NK-92 (cell line): ENCODE results near the gene NUMB.

Experiments
- DNase-seq: peaks from one replicate; lab custom pipeline; 2025; ENCODE audit not compliant: unreplicated experiment; lab: John Stamatoyannopoulos, UW

The NUMB gene

DNA sequence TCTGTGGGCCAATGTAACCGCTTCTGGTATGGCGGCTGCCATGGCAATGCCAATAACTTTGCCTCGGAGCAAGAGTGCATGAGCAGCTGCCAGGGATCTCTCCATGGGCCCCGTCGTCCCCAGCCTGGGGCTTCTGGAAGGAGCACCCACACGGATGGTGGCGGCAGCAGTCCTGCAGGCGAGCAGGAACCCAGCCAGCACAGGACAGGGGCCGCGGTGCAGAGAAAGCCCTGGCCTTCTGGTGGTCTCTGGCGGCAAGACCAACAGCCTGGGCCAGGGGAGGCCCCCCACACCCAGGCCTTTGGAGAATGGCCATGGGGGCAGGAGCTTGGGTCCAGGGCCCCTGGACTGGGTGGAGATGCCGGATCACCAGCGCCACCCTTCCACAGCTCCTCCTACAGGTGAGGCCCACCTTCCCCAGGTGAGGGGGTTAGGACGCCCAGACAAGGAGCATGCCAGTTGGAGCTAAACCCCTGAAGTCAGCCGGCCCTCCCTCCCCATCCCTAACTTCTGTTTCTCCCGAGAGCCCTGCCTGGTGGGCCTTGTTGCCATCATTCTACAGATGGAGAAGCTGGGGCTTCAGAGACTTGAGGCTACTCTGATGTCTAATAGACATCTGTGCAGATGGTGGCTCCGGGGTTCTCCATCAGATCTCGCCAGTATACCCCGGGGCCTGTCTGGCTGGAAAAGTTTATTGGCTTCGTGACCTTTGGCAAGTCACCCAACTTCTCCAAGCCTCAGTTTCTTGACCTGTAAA, 195.7 kb downstream of the NUMB start:
- DNase-seq: no peak

DNA sequence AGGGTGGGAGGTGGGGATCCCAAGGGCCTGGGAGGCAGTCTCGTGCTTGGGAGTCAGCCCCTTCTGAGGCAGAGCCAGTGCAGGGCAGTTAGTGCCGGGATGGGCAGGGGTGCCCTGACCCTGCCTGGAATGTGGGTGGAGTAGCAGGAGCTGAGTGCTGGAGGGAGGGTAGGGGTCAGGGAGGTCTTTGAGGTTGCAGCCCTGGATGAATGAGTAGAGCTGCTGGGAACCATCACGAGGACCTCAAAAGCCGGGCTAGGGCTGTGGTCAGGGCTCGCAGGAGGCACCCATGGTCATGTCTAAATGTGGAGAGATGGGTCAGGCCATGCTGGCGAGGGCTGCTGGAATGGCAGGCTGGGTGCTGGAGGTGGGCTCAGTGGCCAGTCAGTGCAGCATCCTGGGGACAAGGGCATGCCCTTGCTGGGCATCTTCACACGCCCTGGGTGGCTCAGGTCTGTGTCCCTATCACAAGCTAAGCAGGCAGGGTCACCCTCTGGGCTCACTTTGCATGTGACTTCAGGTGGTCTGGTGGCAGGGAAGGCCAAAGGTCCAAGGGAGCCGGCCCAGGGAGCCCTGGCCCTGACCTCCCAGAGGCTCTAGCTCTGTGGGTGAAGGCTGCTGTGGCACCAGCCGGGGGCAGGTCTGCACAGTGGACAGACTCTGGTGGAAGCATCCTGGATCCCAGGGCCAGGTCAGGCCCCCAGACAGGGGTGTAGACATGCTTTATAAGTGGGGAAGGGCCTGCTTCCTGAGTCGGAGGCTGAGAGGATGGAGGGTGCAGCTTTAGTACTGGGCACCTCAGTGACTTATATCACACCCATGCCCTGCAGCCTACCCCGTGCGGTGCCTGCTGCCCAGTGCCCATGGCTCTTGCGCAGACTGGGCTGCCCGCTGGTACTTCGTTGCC, 196.6 kb downstream of the NUMB start:
- no peak for DNase-seq

DNA sequence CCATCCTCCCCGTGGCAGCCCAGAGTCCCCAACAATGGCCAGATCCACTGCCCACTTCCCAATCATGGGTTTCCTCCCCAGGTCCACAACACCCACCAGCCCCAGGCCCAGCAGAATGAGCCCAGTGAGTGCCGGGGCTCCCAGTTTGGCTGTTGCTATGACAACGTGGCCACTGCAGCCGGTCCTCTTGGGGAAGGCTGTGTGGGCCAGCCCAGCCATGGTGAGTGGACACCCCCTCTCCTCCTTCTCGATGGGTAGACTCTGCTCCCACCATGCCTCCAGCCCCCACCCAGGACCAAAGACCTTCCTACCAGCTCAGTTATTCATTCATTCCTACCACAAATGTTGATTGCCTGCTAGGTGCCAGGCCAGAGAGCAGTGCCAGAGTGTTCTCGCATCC, 197.3 kb downstream of the NUMB start:
- DNase-seq: no peak

DNA sequence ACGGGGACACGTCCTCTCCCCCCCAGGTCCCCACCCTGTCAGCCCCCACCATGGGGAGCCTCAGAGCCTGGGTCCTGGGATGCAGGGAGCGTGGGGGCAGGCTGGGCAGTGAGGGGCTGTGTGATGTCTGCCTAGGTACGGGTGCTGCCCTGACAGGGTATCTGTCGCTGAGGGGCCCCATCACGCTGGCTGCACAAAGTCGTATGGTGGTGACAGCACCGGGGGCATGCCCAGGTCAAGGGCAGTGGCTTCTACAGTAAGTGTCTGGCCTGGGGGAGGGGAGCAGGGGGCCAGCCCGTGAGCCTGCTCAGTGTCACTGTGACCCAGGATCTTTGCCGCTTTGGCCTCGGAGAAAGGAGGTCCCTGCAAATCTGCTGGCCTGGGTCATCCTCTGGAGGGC, 197.8 kb downstream of the NUMB start:
- DNase-seq: no peak

DNA sequence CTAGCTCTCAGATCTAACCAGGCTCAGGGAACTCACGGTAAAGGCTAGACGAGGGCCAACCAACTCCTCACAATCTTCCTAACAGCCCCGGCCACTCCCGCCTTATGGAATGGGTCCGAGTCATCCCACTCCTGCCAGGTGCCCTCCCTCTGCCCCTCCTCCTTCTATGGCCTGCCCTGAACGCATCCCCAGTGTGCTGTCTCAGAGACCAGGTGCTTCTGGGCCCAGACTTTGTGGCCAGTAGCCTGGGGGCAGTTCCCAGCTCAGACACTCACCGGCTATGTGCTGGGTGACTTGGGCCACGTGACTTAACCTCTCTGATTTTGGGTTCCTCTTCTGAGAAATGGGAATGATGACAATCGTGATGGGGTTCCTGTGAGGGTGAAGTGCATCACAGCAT, 198.5 kb downstream of the NUMB start:
- no peak for DNase-seq

DNA sequence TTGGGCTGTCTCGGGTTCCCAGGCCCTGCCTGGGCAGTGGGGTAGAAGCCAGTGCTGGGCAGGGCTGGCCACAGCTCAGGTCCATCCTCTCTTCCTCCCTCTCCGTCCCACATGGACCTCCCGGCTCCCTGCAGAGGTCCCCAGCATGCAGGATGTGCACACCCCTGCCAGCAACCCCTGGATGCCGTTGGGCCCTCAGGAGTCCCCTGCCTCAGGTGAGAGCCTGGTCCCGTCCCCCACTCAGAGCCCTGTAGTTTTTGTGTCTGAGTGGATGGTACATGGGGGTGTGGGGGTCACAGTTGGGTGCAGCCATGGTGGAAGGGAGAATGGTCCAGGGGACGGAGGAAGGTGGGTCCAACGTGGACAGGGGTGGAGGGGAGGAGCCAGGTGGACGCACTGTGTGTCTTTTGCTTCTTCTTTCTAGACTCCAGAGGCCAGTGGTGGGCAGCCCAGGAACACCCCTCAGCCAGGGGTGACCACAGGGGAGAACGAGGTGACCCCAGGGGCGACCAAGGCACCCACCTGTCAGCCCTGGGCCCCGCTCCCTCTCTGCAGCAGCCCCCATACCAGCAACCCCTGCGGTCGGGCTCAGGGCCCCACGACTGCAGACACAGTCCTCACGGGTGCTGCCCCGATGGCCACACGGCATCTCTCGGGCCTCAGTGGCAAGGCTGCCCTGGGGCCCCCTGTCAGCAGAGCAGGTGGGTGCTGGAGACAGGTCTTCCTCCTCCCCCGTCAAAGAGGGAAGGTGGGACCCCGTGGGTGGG, 199.3 kb downstream of the NUMB start:
- DNase-seq: no peak

DNA sequence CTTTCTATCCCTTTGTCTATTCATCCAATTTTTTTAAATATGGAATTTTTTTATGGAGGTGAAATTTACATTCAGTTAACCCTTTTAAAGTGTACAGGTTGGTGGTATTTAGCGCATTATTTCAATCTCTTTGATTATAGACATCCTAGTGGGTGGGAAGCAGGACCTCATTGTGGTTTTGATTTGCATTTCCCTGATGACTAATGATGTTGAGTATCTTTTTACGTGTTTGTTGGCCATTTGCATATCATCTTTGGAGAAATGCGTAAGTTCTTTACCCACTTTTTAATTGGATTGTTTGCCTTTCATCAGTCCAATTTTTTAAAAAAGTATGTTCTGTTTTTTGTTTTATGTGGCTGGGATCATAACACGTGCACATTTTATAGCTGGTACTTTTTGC, 200.3 kb downstream of the NUMB start:
- no peak for DNase-seq

DNA sequence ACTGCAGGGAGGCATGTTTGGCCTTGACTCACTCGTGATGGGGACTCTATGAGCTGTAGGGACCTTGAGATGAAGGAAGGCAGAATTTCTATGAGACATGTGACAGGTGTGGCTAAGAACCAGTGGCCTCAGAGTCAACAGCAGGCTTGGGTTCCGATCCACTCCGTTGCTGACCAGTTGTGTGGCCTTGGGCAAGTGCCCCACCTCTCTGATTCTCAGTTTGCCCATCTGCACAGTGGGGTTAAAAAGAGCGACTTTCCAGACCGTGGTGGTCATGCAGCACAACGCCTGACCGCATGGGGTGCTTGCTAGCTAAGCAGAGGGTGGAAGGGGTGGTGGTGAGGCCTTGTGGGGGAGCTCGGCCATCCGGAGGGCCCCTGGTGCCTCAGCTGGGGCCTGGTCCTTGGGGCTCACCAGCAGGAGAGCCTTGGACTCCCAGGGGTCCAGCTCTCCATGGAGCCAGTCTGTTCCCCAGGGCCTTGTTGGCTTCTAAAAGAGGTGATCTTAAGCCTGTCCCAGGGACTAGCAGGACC, 202.6 kb downstream of the NUMB start:
- no peak for DNase-seq

DNA sequence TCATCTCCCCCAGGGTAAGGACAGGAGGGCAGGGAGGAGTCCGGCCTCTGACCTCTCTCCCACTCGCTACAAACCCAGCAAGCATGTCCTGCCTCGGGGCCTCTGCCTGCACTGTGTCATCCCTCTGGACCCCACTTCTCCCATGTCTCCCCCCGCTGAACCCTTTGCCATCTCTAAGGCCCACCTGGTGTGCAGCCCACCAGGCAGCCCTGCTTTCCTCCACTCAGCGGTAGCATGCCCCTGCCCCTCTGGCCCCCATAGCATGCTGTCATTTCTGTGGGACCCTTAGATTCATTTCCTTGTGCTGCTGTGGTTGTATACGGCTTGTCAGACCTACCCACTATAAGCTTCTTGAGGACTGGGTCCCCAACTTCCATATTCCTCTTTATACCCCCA, 203.3 kb downstream of the NUMB start:
- no peak for DNase-seq

DNA sequence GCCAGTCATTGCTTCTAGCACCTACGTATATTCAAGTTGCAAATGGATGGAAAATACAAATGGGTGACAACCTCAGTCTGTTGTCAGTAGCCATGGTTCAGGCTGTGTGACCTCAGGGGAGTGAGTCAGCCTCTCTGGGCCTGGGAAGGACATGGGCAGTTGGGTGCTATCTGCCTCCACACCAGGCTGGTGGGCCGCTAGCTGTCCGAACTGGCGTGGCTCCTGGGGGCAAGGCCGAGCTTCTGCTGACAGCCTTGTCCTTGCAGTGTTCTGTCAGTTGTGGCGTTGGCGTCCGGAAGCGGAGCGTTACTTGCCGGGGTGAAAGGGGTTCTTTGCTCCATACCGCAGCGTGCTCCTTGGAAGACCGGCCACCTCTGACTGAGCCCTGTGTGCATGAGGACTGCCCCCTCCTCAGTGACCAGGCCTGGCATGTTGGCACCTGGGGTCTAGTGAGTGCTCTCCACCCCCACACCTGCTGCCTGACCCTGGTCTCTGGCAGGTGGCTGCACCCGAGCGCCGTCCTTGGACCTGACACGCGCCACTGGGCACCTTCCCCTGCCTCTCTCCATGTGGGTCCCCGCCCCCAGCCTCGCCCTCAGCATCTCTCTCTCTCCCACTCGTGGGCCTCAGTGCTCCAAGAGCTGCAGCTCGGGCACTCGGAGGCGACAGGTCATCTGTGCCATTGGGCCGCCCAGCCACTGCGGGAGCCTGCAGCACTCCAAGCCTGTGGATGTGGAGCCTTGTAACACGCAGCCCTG, 203.9 kb downstream of the NUMB start:
- no peak for DNase-seq

DNA sequence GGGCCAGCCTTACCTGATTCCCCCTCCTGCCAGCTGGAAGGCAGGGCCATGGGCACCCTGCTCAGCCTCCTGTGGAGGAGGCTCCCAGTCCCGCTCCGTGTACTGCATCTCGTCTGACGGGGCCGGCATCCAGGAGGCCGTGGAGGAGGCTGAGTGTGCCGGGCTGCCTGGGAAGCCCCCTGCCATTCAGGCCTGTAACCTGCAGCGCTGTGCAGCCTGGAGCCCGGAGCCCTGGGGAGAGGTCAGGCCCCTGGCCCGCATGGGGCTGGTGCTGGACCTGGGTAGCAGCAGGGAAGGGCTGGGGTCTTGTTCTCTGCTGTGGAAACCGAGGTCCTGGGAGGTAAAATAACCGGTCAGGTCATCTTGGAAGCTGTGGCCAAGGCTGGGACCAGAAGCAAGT, 204.6 kb downstream of the NUMB start:
- DNase-seq: no peak

DNA sequence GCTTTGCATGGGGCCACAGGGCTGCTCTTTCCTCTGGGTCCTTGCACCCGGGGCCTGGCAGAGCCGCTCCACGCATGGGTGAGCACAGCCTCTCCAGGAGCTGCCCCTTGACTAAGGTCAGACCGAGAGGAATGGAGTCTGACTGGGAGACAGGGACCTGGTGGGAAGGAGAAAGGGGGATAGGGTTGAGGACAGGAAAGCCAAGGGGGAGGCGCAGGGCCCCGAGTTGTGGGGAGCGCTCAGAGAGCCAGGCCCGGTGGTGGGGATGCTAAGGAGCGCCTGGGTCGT, 205.1 kb downstream of the NUMB start:
- DNase-seq: no peak

DNA sequence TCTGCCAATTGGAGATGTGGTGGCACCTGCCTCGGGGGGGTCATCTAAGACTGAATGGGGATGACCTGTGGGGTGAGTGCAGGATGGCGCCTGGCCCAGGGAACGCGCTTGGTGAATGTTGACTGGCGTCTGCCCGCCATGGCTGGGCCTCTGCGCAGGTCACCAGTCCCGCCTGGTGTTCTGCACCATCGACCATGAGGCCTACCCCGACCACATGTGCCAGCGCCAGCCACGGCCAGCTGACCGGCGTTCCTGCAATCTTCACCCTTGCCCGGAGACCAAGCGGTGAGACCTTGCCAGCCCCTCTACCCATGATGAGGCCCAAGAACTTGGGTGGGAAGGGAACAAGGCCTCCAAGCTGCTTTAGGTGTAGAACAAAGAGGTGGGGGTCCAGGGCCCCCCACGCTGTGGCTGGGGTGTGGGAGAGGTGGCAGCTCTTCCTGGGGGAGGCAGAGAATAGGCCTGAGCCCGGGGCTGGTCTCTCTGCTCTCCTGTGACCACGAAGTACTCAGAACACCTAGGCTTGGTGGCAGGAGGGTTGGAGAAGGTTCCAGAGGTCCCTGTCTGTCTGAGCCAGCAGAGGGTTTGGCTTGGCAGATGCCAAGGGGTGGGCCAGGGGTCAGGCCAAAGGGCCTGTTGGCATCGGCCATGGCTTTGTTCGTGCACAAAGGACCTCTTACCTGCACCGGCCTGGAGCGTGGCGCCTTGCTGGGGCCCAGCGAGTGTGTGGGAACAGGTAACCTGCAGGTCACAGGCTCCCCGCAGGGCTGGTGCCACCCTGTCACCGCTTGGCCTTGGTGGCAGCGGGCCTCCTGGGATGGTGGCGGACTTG, 205.6 kb downstream of the NUMB start:
- DNase-seq: no peak

DNA sequence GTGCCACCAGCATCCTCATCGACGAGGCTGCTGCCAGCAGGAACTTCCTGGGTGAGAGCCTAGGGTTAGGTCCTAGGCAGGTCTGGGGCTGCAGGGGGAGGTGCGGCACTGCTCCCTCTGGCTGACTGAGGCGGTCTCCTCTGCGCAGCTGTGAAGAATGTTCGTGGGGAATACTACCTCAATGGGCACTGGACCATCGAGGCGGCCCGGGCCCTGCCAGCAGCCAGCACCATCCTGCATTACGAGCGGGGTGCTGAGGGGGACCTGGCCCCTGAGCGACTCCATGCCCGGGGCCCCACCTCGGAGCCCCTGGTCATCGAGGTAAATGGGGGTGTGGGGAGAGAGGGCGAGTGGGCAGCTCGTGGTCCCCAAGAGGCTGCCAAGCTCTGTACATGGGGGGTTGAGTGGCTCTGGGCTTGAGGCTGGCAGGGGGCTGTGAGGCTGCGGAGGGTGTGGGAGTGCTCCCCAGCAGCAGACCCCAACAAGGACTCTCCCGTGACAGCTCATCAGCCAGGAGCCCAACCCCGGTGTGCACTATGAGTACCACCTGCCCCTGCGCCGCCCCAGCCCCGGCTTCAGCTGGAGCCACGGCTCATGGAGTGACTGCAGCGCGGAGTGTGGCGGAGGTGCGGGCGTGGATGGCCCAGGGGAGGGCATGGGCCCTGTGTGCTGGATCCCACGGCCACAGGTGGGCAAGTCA, 206.7 kb downstream of the NUMB start:
- DNase-seq: no peak

DNA sequence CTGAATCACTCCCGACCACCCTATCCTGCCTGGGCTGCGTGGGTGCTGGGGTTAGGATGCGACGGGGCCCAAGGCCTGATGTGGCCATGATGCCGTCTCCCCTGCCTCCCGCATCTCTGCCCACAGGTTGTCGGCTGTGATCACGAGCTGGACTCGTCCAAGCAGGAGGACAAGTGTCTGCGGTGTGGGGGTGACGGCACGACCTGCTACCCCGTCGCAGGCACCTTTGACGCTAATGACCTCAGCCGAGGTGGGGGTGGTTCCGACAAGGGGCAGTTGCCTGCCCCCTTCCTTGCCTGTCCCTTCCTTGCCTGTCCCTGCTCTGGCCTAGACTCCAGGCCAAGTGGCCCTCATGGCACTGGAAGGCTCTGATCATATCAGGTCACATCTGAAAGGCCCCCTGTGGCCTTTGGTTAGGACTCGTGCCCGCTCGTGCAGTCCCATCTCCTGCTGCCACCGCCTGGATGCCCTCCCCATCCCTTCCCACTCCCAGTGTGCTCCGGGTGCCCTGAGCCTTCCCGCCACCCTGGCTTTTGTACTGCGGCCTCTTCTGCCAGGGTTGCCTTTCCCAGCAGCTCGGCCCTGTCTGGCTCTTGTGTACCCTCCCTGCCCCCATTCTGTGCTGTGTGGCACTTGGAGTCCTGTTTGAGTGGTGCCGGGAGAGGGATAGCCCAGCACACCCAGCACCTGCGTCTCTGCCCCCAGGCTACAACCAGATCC, 207.4 kb downstream of the NUMB start:
- DNase-seq: no peak

DNA sequence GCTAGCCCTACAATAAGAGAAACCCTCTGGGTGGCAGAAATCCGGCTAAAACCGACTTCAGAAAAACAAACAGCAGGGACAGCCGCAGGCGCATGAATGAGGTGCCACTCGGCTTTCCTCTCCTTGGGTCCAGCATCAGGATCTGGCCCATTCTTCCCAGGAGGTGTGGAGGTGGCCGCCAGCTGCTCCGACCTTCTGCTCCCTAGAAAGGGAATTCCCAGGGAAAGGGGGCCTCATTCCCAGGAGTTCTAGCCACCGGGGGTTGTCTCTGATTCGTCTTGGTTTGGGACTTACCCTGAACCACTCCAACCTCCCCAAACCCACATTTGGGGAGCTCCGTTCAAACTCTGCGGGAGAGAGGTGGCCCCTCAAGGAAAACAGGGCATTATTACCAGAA, 208.0 kb downstream of the NUMB start:
- DNase-seq: no peak

DNA sequence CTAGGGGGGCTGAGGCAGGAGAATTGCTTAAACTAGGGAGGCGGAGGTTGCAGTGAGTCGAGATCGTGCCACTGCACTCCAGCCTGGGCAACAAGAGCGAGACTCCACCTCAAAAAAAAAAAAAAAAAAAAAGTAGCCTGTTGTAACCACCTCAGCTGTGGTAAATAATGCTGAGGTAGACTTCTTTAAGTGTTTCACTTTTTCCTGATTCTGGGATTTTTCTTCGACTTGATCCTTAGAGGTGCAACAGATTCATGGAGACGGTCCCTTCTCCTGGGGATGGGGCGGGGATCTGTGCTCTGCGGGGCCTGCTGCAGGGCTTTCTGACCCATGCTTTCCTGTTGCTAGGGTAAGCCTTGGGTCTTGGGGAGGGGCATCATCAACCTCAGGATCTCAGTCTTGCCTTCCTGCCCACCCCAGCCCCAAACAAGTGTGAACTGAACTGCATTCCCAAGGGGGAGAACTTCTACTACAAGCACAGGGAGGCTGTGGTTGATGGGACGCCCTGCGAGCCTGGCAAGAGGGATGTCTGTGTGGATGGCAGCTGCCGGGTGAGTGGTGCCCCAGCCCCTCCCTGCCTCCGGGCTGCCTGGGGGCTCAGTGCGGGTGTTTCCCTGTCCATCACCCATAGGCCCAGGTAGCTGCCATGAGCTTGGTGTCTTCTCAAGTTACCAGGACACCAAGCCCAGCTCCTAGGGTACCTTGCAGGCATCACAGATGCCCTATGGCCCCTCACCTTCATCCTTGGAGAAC, 208.6 kb downstream of the NUMB start:
- no peak for DNase-seq

DNA sequence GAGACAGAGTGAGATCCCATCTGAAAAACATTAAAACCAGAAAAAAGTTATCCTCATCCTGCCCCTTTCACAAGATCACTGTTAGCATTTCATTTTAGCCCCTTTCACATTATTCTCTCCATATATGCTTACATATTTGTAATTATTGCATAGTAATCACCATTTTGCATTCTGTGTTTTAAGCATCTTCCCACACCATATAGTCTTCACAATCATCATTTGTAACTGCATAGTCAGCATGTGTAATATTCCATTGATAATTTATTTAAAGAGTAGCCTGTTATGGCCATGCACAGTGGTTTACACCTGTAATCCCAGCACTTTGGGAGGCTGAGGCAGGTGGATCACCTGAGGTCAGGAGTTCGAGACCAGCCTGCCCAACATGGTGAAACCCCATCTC, 209.2 kb downstream of the NUMB start:
- DNase-seq: no peak
